ENCODE measurements around the gene TFDP1.

TFDP1 gene

GRCh38 chr13:113656831-113657671 lies 72.5 kb downstream of the TFDP1 start:
- no peak overlapping the region for H3K27ac ChIP-seq
- DNase-seq (ENCODE audit: low read depth, low spot score), result no peak

GRCh38 chr13:113657851-113658741 lies 73.5 kb downstream of the TFDP1 start, which contains the start of gene ATP4B:
ATP4B (minus strand) TSS chr13:113658198; CDS start chr13:113658144, 54 bp downstream.
- no peak within 1 kb of the TSS for H3K27ac ChIP-seq
- no peak for DNase-seq (ENCODE audit: low read depth, low spot score)

- H3K27ac ChIP-seq, result no peak overlapping the region
- no peak for DNase-seq (ENCODE audit: low read depth, low spot score)
Measured at GRCh38 chr13:113658836-113659235, 74.3 kb downstream of the TFDP1 start.

DNA sequence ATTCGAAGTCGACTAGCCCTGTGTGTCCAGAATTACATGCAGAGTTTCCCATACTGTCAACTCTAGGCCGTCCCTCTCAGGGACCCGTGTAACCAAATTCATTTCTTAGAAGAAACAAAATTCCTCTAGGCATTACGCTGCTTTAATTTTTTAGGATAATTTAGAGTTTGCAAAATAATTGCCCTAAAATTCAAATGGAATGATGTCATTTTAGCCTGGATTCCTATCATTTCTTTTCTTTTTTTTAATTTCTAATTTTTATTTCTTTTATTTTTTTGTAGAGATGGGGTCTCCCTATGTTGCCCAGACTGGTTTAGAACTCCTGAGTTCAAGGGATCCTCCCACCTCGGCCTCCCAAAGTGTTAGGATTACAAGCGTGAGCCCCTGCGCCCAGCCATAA lies 74.8 kb downstream of the TFDP1 start:
- DNase-seq (ENCODE audit: low read depth, low spot score), result no peak
- H3K27ac ChIP-seq, result no peak overlapping the region

DNA sequence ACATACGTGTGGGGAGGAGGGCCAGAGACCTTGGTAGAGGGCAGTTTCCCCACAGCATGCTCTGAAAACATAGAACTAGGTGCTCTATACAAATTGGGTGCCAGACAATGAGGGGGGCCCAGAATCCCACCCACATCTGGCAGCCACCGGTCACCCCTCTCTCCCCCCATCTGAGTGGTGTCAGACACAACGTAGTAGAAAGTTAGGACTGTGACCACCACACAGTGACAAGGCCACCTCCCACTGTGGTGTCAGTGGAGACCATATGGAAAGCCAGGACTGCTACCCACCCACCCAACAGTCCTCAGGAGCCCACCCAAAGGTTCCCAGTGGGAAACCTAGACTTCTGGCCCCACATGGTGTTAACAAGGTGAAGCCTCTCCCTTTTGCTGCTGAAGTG lies 75.5 kb downstream of the TFDP1 start:
- DNase-seq (ENCODE audit: low read depth, low spot score), result no peak
- no peak overlapping the region for H3K27ac ChIP-seq

DNA sequence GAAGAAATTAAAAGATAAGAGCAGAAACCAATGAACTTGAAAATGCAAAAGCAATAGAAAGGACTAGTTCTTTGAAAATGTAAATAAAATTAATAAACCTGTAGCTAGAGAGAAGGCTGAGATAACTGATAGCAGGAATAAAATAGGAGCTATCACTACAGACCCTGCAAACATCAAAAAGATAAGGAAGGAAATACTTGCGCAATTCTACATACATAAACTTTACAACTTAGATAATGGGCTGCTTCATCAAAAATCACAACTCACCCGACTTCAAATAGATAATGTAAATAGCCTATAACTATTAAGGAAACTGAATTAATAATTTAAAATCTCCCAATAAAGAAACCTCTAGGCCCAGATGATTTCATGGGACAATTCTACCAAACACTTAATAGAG lies 77.0 kb downstream of the TFDP1 start:
- H3K27ac ChIP-seq, result no peak overlapping the region
- DNase-seq (ENCODE audit: low read depth, low spot score), result no peak

DNA sequence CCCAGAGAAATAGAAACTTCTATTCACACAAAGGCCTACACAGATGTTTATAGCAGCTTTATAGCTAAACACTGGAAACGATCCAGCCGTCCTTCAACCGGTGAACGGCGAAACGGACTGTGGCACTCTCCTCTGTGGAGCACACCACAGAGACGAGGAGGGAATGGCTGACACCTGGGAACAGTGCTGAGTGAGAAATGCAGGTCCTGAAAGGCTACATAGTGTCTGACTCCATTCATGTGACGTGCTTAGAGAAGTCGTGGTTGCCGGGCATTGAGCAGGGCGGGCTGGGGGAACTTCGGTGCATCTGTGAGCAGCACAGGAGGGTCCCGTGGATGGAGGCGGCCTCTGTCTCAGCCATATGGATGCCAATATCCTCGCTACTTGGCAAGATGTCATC lies 79.4 kb downstream of the TFDP1 start:
- no peak overlapping the region for H3K27ac ChIP-seq
- no peak for DNase-seq (ENCODE audit: low read depth, low spot score)

GRCh38 chr13:113664751-113665596 lies 80.4 kb downstream of the TFDP1 start:
- DNase-seq (ENCODE audit: low read depth, low spot score), result no peak
- no peak overlapping the region for H3K27ac ChIP-seq

- no peak overlapping the region for H3K27ac ChIP-seq
- no peak for DNase-seq (ENCODE audit: low read depth, low spot score)
Measured at GRCh38 chr13:113665597-113666328, 81.2 kb downstream of the TFDP1 start.

DNA sequence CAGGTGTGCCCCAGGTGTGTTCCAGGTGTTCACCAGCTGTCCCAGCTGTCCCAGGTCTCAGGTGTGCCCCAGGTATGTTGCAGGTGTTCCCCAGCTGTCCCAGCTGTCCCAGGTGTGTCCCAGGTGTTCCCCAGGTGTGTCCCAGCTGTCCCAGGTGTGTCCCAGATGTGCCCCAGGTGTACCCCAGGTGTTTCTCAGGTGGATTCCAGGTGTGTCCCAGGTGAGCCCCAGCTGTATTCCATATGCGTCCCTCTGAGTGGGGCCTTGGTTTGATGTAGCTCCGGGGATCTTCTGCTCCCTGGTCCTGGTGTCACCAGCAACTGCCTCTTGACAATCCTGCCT lies 81.7 kb downstream of the TFDP1 start:
- DNase-seq (ENCODE audit: low read depth, low spot score), result no peak

DNA sequence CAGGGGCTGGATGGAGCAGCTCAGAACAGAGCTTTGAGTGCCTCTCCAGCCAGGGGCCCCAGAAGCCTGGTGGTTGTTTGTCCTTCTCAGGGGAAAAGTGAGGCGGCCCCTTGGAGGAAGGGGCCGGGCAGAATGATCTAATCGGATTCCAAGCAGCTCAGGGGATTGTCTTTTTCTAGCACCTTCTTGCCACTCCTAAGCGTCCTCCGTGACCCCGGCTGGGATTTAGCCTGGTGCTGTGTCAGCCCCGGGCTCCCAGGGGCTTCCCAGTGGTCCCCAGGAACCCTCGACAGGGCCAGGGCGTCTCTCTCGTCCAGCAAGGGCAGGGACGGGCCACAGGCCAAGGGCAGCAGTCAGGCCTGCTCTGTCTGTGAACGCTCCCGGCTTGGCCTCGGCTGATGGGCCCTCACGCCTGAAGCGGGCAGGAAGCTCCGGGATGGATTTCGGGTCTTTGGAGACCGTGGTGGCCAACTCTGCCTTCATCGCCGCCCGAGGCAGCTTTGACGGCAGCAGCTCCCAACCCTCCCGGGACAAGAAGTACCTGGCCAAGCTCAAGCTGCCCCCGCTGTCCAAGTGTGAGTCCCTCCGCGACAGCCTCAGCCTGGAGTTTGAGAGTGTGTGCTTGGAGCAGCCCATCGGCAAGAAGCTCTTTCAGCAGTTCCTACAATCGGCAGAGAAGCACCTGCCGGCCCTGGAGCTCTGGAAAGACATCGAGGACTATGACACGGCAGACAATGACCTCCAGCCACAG lies 82.6 kb downstream of the TFDP1 start, which contains the start of gene GRK1:
GRK1 (plus strand) TSS at position 269 of the 751 bp plus-strand sequence; CDS start at position 437, 168 bp downstream.
- DNase-seq (ENCODE audit: low read depth, low spot score), result no peak

More for the DNA sequence above, 81.7 kb downstream of the TFDP1 start:
- no peak overlapping the region for H3K27ac ChIP-seq

DNA sequence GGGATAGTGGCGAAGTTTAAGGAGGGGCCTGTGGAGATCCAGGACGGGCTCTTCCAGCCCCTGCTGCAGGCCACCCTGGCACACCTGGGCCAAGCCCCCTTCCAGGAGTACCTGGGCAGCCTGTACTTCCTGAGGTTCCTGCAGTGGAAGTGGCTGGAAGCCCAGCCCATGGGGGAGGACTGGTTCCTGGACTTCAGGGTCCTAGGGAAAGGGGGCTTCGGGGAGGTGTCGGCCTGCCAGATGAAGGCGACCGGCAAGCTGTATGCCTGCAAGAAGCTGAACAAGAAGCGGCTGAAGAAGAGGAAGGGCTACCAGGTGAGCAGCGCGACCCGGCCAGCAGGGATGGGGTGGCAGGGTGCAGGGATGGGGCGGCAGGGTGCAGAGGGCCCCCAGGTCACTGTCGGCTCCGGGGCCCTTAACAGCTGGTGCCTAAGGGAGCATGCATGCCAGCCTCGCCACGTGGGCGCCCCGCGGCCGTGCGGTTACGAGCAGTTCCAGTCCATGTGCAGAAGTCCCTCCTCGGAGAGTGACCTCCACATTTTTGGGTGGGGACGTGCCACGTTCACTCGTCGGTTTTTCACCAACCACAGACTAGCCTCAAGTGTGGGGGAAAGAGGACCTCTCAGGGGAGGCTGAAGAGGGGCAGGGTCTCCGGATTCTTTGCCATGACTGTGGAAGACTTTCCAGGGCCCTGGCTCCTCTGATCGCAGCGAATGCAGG lies 83.4 kb downstream of the TFDP1 start:
- DNase-seq (ENCODE audit: low read depth, low spot score), result no peak
- no peak overlapping the region for H3K27ac ChIP-seq

More for the DNA sequence above, 82.6 kb downstream of the TFDP1 start, which contains the start of gene GRK1:
- H3K27ac ChIP-seq, result no peak within 1 kb of the TSS

DNA sequence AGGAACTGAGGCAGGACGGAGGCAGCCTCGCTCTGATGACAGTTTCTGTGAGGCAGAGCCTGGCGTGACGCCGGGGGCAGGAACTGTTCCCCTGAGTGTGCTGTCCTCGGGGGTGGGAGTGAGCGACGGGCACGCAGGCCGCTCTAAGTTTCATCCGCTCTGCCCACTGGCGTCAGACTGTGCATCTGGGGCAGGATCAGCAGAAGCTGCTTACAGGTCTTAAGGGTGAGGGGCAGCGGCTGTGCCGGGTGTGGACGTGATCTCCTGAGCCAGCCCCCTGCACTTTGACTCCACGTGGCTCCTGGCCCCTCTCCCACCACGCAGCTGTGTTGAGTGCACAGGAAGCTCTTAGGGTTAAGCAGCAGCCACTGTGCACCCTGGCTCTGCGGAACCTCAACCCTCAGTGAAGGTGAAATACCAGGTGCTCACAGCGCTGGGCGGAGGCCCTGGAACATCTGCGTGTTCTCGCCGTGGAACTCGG lies 84.0 kb downstream of the TFDP1 start:
- no peak overlapping the region for H3K27ac ChIP-seq
- DNase-seq (ENCODE audit: low read depth, low spot score), result no peak

- no peak for DNase-seq (ENCODE audit: low read depth, low spot score)
- no peak overlapping the region for H3K27ac ChIP-seq
Measured at GRCh38 chr13:113669231-113669754, 84.7 kb downstream of the TFDP1 start.

GRCh38 chr13:113669755-113670341 lies 85.3 kb downstream of the TFDP1 start:
- H3K27ac ChIP-seq, result no peak overlapping the region
- no peak for DNase-seq (ENCODE audit: low read depth, low spot score)

DNA sequence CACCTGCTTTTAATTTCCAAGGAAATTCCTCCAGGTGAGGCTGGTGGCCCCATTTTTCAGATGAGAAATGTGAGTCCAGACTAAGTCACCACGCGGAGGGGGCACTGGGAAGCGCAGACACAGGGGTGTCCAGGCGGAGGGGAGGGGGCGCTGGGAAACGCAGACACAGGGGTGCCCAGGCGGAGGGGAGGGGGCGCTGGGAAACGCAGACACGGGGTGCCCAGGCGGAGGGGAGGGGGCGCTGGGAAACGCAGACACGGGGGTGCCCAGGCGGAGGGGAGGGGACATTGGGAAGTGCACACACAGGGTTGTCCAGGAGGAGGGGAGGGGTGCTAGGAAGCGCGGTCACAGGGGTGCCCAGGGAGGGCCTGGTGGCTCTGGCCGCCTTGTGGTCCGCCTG lies 86.0 kb downstream of the TFDP1 start:
- no peak overlapping the region for H3K27ac ChIP-seq
- no peak for DNase-seq (ENCODE audit: low read depth, low spot score)

Data from epithelial cell of prostate (primary cell).